EH (cell line): ENCODE data around the gene MANEAL.

ENCODE experiments used
- DNase-seq: peaks from one replicate; pipeline ENCODE4 v3.0.0-alpha.2; 2015; ENCODE audit warnings: low read depth

Gene MANEAL

DNA sequence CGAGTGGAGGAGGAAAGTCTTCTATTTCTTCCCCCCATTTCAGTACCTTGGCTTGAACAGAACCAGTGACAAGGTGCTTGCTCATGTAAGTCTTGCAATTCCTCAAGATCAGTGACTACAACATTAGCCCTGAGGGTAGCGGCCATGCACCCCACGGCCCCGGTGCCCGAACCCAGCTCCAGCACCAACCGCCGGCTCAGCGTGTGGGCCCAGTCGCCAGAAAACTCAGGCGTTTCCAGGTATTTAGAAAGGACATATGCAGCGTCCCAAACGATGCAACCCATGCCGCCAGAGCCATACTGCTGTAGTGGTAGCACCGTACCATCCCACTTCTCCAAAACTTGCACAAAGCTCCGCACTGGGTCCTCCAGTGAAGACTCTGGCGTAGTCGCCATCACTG is 11.2 kb upstream of the MANEAL start:
- DNase-seq, result no peak

- DNase-seq, result no peak
Observed at GRCh38 chr1:37792943-37793686, 532 bp upstream of the MANEAL start.

- DNase-seq, result no peak
Observed at GRCh38 chr1:37794372-37795339, 1.0 kb downstream of the MANEAL start.

DNA sequence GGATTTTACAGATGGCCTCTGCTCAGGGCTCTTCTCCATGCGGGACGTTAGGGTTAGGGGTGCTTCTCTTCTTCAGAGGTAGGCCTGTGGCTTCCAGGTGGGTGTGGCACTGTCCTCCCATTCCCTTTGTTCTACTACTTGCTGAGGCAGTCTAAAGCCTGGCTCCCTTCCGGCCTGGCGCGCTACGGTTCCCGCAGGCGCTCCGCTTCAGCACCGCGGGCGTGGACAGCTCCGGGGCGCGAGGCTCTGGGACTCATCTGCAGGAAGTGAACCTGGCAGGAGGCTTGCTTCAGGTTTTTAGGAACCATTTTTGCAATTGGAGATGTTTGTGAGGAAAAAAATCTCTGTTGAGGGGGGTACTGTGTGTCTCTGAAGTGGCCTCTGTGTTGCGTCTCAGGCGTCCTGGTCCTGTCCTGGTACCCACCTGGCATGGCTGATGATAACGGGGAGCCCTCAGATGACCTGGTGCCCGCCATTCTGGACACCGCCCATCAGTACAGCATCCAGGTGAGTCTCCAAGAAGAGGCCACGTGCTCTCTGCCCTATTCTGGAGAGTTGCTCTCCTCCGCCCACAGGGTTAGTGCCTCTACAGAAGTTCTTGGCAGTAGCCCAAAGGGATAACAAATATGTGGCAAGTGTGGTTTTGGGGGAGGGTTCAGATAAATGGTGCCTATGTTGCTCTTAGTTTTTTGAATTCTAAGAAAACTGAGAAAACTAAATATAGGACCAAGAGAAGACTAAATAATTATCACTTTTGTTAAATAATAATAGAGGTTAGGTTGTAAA is 1.9 kb downstream of the MANEAL start:
- DNase-seq, result peak; percentile 38

- DNase-seq, result peak; percentile 72
Observed at GRCh38 chr1:37797750-37798345, 4.2 kb downstream of the MANEAL start.

DNA sequence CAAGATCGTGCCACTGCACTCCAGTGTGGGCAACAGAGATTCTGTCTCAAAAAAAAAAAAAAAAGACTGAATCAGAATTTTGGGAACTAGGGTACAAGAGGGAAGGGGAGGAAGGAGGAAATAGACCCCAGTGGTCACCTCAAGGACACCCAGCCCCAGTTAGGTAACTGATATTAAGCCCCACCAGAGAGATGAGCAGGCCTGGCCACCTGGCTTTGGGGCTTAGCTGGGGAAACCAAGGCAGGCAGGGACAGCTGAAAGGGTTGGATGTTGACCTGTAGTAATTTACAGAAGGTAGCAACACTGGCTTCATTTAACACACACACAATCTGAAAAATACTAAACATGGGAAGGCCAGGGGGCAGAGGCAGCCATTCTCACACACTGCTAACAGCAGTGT is 8.8 kb downstream of the MANEAL start:
- DNase-seq, result no peak

GRCh38 chr1:37807220-37807554 is 13.5 kb downstream of the MANEAL start:
- no peak for DNase-seq

GRCh38 chr1:37807555-37808368 is 14.1 kb downstream of the MANEAL start, which contains the start of the genes C1orf122 and YRDC:
C1orf122 (plus strand) TSS chr1:37807790; CDS start chr1:37808405, 615 bp downstream.
YRDC (minus strand) TSS chr1:37808208; CDS start chr1:37808180, 28 bp downstream.
- DNase-seq, result peak; percentile 93

DNA sequence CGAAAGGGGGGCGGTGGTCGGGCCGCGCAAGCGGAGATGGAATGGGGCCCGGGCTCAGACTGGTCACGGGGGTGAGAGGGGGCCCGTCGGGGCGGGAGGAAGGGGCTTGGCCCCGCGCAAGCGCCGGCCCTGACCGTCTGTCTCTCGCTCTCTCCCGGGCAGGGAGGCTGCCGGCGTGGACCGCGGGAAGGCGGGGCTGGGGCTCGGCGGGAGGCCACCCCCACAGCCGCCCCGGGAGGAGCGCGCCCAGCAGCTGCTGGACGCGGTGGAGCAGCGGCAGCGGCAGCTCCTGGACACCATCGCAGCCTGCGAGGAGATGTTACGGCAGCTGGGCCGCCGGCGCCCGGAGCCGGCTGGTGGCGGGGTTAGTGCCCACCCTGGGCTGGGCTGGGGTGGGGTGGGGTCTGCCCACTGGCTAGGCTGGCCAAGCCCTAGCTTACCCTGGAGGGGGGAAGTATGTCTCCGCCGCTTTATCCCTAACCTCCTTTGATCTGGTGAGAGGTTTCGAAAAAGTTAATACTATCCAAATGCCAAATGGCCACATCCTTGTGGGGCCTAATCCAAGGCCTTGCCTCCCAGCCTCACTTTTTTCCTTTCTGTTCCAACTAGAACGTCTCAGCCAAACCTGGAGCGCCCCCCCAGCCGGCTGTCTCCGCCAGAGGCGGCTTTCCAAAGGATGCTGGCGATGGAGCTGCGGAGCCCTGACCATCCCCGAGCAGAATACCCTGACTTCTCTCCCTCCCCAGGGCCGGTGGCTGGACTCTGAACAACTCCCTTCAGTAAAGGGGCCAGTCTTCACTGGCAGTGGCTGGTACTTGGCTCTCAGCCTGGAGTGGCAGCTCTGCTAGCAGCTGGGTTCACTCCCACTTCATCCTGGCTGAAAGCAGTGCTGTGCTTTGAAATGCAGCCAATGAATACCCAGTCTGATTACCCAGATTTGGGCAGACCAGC is 15.0 kb downstream of the MANEAL start:
- peak; percentile 83 for DNase-seq

GRCh38 chr1:37809942-37810341 is 16.3 kb downstream of the MANEAL start:
- no peak for DNase-seq

DNA sequence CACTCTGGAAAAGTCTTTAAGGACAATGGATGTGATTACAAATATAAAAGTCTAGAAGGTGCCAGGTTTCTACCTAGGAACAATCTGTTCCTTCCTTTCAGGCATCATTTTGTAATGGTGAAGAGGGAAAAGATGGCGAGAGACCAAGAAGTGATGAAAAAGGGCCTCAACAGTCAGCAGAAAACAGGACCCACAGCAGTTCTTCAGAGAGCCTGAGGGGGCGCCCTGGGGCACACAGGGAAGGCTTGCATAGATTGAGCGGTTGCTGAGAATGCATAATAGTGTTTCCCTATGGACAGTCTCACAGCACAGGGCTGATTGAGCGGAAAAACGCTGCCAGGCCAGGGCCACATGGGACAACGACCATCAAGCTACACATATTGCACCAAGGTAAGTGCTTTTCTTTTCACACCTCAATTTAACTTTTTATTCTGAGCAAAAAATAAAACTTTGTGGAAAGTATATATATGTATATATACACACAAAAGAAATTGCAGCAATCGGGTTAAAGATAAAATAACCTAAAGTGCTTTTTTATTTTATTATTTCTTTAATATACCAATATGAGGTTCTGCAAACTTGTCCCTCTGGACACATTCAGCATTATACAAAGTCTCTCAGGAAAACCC is 17.5 kb downstream of the MANEAL start:
- DNase-seq, result peak; percentile 82

- DNase-seq, result no peak
Observed at GRCh38 chr1:37813529-37814145, 20.0 kb downstream of the MANEAL start.

GRCh38 chr1:37814252-37814651 is 20.6 kb downstream of the MANEAL start:
- no peak for DNase-seq

GRCh38 chr1:37817481-37817880 is 23.8 kb downstream of the MANEAL start:
- no peak for DNase-seq

DNA sequence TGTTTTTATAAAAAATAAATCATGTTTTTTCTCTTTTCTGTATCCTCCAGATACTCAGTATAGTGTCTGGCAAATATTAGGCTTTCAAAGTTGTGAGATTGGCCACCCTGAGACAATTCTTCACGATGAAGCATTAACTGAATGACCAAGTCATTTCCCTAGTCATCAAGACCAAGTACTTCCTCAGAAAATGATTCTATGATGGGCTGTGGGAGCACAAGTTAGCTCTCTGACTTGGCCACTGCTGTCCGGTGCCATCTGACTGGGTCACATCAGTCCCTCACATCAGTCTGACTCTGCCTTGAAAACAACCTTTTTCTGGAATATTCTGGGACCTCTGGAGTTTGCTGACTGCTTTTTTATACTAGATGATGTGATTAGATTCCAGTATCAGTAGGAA is 27.8 kb downstream of the MANEAL start:
- DNase-seq, result no peak

- DNase-seq, result peak; percentile 9
Observed at GRCh38 chr1:37822906-37823815, 29.5 kb downstream of the MANEAL start.

DNA sequence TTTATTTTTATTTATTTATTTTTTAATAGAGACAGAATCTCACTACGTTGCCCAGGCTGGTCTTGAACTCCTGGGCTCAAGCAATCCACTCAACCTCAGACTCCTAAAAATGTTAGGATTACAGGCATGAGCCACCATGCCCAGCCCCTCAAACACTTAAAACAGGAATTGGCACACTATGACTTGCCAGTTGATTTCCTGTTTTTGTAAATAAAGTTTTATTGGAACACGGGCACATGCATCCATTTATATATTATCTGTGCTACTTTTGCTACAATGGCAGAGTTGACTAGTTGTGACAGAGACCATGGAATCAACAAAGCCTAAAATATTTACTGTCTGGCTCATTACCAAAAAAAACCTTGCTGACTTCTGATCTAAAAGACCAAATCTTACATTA is 30.4 kb downstream of the MANEAL start:
- no peak for DNase-seq

- DNase-seq, result no peak
Observed at GRCh38 chr1:37825506-37825905, 31.9 kb downstream of the MANEAL start.
